ENCODE data around the gene TMBIM1. TPM values are rescaled to one million over a fixed set of nuclear protein-coding genes. Genes with fewer than 3 reads are reported as not detected.
A peak's percentile ranks its signal among the peaks of the same experiment; 100 is the strongest.

Gene TMBIM1
- total RNA-seq, 4 donors from 2014 or later, result 131 to 238 (median 197) TPM

DNA sequence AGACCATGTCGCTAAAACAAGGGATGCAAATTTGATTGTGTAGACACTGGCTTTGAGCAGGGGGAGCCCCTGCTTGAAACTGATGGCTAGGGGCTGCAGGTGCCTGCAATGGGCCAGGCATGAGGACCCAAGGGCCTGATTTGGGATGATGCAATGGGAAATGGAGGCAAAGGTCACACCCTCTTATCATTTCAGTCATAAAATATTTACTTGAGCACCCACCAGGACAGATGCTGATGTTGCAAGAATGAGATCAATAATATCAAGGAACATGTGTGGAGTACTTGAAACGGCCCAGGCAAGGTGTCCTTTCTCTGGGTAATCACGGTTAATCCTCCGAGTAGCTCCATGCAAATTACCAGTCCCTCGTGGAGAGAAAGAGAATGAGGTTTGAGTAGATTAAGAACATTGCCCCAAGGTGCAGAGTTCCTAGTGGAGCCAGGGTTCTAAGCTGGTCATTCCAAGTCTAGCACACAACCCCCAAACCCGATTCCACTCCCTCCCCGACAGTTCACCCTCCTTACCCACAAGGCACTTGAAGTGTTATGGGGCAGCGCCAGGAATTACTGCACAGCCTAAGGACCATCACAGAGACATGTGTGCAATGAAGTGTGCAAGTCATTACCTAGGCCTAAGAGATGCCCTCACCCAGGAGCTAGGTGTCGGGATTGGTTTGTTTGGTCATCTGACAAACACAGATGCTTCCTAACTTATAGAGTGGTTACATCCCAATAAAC is 14.0 kb upstream of the TMBIM1 start:
- Histone ChIP-seq H3K4me1 (peaks cover 0 to 4% (median 0%) of the 10 kb centered on the region in 4 donors), H3K36me3 (no peaks in the 10 kb centered on the region), H3K4me3 (no peak overlapping the region), H3K27me3 (no peaks in the 10 kb centered on the region), H3K27ac (replicated peaks in 1 of 4) (no peak overlapping the region), H3K9me3 (no peaks in the 10 kb centered on the region)
- 89% methylated on average over 8 of the region's 9 CpGs for WGBS
- TF ChIP-seq EP300 (IDR thresholded peaks at IDR 0.05) (no peak), CTCF (IDR thresholded peaks at IDR 0.05) (no peak), POLR2AphosphoS5 (IDR thresholded peaks at IDR 0.05) (no peak), POLR2A (IDR thresholded peaks at IDR 0.05; ENCODE audit: low read depth) (no peak)
- intact Hi-C loops (cut with DNase I), result no loop called here
- no peak for DNase-seq (ENCODE audit: extremely low spot score)

GRCh38 chr2:218305383-218305782 is 13.1 kb upstream of the TMBIM1 start:
- TF ChIP-seq EP300 (IDR thresholded peaks at IDR 0.05), result no peak
- no peak for TF ChIP-seq CTCF (IDR thresholded peaks at IDR 0.05)
- TF ChIP-seq POLR2AphosphoS5 (IDR thresholded peaks at IDR 0.05), result no peak
- no peak for TF ChIP-seq POLR2A (IDR thresholded peaks at IDR 0.05; ENCODE audit: low read depth)
- no peak overlapping the region for H3K27ac ChIP-seq (replicated peaks in 1 of 4)
- no peak overlapping the region for H3K4me3 ChIP-seq
- 82% methylated on average over 5 of the region's 5 CpGs for WGBS
- H3K9me3 ChIP-seq, result no peaks in the 10 kb centered on the region
- no peaks in the 10 kb centered on the region for H3K36me3 ChIP-seq
- intact Hi-C loops (cut with DNase I), result no loop called here
- DNase-seq (ENCODE audit: extremely low spot score), result no peak
- H3K27me3 ChIP-seq, result no peaks in the 10 kb centered on the region
- H3K4me1 ChIP-seq, result peaks cover 0 to 7% (median 3%) of the 10 kb centered on the region in 4 donors

- Histone ChIP-seq H3K27me3 (no peaks in the 10 kb centered on the region), H3K4me1 (peaks cover 0 to 7% (median 3%) of the 10 kb centered on the region in 4 donors), H3K4me3 (no peak overlapping the region), H3K27ac (replicated peaks in 1 of 4) (no peak overlapping the region), H3K36me3 (no peaks in the 10 kb centered on the region), H3K9me3 (no peaks in the 10 kb centered on the region)
- intact Hi-C loops (cut with DNase I), result loop anchor here (5.0 kb wide), 3 partner anchors 56 to 166 kb away; partner anchors contain the start of gene CATIP
- WGBS, result 11% methylated on average over 9 of the region's 9 CpGs
- TF ChIP-seq EP300 (IDR thresholded peaks at IDR 0.05), result no peak
- TF ChIP-seq CTCF (IDR thresholded peaks at IDR 0.05), result peak; percentile 97 to 99 (median 98)
- TF ChIP-seq POLR2AphosphoS5 (IDR thresholded peaks at IDR 0.05), result peak; percentile 25 to 78
- TF ChIP-seq POLR2A (IDR thresholded peaks at IDR 0.05; ENCODE audit: low read depth), result no peak
- peak; percentile 97 for DNase-seq (ENCODE audit: extremely low spot score)
Measured at GRCh38 chr2:218301176-218301819, 9.0 kb upstream of the TMBIM1 start.

GRCh38 chr2:218300141-218300540 is 7.8 kb upstream of the TMBIM1 start:
- H3K27ac ChIP-seq (replicated peaks in 1 of 4), result no peak overlapping the region
- no peaks in the 10 kb centered on the region for H3K36me3 ChIP-seq
- peaks cover 0 to 7% (median 3%) of the 10 kb centered on the region in 4 donors for H3K4me1 ChIP-seq
- no peaks in the 10 kb centered on the region for H3K9me3 ChIP-seq
- H3K4me3 ChIP-seq, result no peak overlapping the region
- intact Hi-C loops (cut with DNase I), result loop anchor here (5.0 kb wide), 3 partner anchors 57 to 167 kb away; partner anchors contain the start of gene CATIP
- TF ChIP-seq EP300 (IDR thresholded peaks at IDR 0.05) (no peak), CTCF (IDR thresholded peaks at IDR 0.05) (no peak), POLR2A (IDR thresholded peaks at IDR 0.05; ENCODE audit: low read depth) (no peak), POLR2AphosphoS5 (IDR thresholded peaks at IDR 0.05) (no peak)
- 80% methylated on average over 4 of the region's 4 CpGs for WGBS
- no peak for DNase-seq (ENCODE audit: extremely low spot score)
- H3K27me3 ChIP-seq, result no peaks in the 10 kb centered on the region

All from esophagus muscularis mucosa (tissue), 4 donors.